HCT116 (cell line): ENCODE measurements around the gene RPS16. TPM values are rescaled to one million over a fixed set of nuclear protein-coding genes. Genes with fewer than 3 reads are reported as not detected.

ENCODE experiments used
- ATAC-seq: fragments of 200-7000 bp; cut with Tn5 transposase; 2 replicates; pipeline ENCODE4 v1.9.1; 2020; ENCODE audit warnings: mild to moderate bottlenecking, moderate library complexity
- BruUV-seq: library from RNA; stranded (reverse); fragments of 400-500 nt; replicated peaks from 2 replicates; lab custom pipeline; 2021; lab: Mats Ljungman, UMichigan
- CTCF ChIA-PET: fragments of 300-600 bp; sonication (Branson Sonifier 250); formaldehyde crosslinking; loops from one replicate; lab custom pipeline; 2021; ENCODE audit warnings: antibody characterized with exemption; lab: Charles Lee
- POLR2A ChIA-PET: fragments of 300-600, 350-600 bp; sonication (Branson Sonifier 250); formaldehyde crosslinking; loops from one replicate; lab custom pipeline; 2021; ENCODE audit warnings: antibody characterized with exemption; lab: Charles Lee
- RAD21 ChIA-PET, 2 experiments: fragments of 300-600 bp; sonication (Branson Sonifier 250); formaldehyde crosslinking; loops; one replicate each; lab custom pipeline; 2023; ENCODE audit warnings: low total read pairs in 2 of 2; ENCODE audit not compliant: uncharacterized antibody in 2 of 2, unreplicated experiment in 2 of 2, low non-redundant PET in 1 of 2; lab: Charles Lee
- DNase-seq: peaks from one replicate; pipeline ENCODE4 v3.0.0-alpha.2; 2010; ENCODE audit warnings: low read depth, low spot score
- H2AFZ ChIP-seq: fragments of 200-600 bp; shearing (Covaris generic), sonication (generic); 2 replicates; pipeline ENCODE4 v1.6.1; 2017; ENCODE audit warnings: low read depth, mixed run types, mixed read lengths, antibody characterized with exemption, low read length; ENCODE audit not compliant: poor library complexity, severe bottlenecking
- H3K27ac ChIP-seq: 2 replicates; pipeline ENCODE4 v1.5.1; 2012; ENCODE audit warnings: low read depth, low read length
- H3K27me3 ChIP-seq: fragments of 200-600 bp; sonication (generic); 2 replicates; pipeline ENCODE4 v1.6.1; 2016; ENCODE audit warnings: mixed run types, low read length, mixed read lengths; ENCODE audit not compliant: insufficient read depth
- H3K36me3 ChIP-seq, 2 experiments: fragments of 200-500 bp in 1 of 2; fragments of 200-600 bp in 1 of 2; sonication (Bioruptor generic) in 1 of 2; sonication (generic) in 1 of 2; 2 replicates each; pipeline versions ENCODE4 v1.5.1 to v1.6.1; 2014 to 2016; ENCODE audit warnings: low read length in 2 of 2, inconsistent platforms in 1 of 2, mixed read lengths in 1 of 2, mixed run types in 1 of 2; ENCODE audit not compliant: insufficient read depth in 2 of 2, control insufficient read depth in 1 of 2
- H3K4me1 ChIP-seq, 2 experiments: fragments of 200-600 bp in 1 of 2; sonication (generic) in 1 of 2; 2 replicates each; pipeline versions ENCODE4 v1.5.1 to v1.6.1; 2012 to 2017; ENCODE audit warnings: low read length in 2 of 2, inconsistent platforms in 1 of 2, mild to moderate bottlenecking in 1 of 2, mixed read lengths in 1 of 2, mixed run types in 1 of 2, moderate library complexity in 1 of 2; ENCODE audit not compliant: insufficient read depth in 2 of 2, control insufficient read depth in 1 of 2
- H3K4me2 ChIP-seq: fragments of 200-600 bp; sonication (generic); 2 replicates; pipeline ENCODE4 v1.6.1; 2017; ENCODE audit warnings: mixed run types, low read length, mixed read lengths
- H3K4me3 ChIP-seq, 2 experiments: fragments of 200-600 bp in 1 of 2; sonication (generic) in 1 of 2; replicated peaks in 1 of 2; 2 replicates each; pipeline ENCODE4 v1.5.1; 2011 to 2016; ENCODE audit warnings: low read length in 2 of 2, control low read depth in 1 of 2, low read depth in 1 of 2, mild to moderate bottlenecking in 1 of 2, mixed read lengths in 1 of 2, mixed run types in 1 of 2
- H3K79me2 ChIP-seq: fragments of 200-600 bp; sonication (generic); 2 replicates; pipeline ENCODE4 v1.6.1; 2017; ENCODE audit warnings: mild to moderate bottlenecking, mixed run types, low read length, moderate library complexity, mixed read lengths; ENCODE audit not compliant: insufficient read depth
- H3K9ac ChIP-seq: fragments of 200-600 bp; sonication (generic); 2 replicates; pipeline ENCODE4 v1.6.1; 2016; ENCODE audit warnings: low read length, mixed read lengths
- H3K9me2 ChIP-seq: fragments of 200-600 bp; sonication (generic), shearing (Covaris generic); 2 replicates; pipeline ENCODE4 v1.6.1; 2017; ENCODE audit warnings: mixed run types, mild to moderate bottlenecking, moderate library complexity; ENCODE audit not compliant: insufficient read depth
- H3K9me3 ChIP-seq, 2 experiments: fragments of 200-500 bp in 1 of 2; fragments of 200-600 bp in 1 of 2; sonication (Bioruptor generic) in 1 of 2; sonication (generic) in 1 of 2; 2 replicates each; pipeline ENCODE4 v1.6.1; 2014 to 2017; ENCODE audit warnings: low read length in 2 of 2, mixed read lengths in 2 of 2, inconsistent platforms in 1 of 2, low read depth in 1 of 2, mild to moderate bottlenecking in 1 of 2, mixed run types in 1 of 2, moderate library complexity in 1 of 2; ENCODE audit not compliant: control insufficient read depth in 1 of 2, insufficient read depth in 1 of 2
- H4K20me1 ChIP-seq: fragments of 200-600 bp; sonication (generic), shearing (Covaris generic); 2 replicates; pipeline ENCODE4 v1.6.1; 2017; ENCODE audit warnings: mixed run types, mild to moderate bottlenecking, moderate library complexity; ENCODE audit not compliant: insufficient read depth
- CEBPB ChIP-seq: IDR thresholded peaks from 2 replicates; pipeline ENCODE4 v1.6.1; 2012; ENCODE audit warnings: low read depth
- EGR1 ChIP-seq: IDR thresholded peaks from 2 replicates; pipeline ENCODE4 v1.6.1; 2012; ENCODE audit warnings: low read depth
- FOSL1 ChIP-seq: IDR thresholded peaks from 2 replicates; pipeline ENCODE4 v1.6.1; 2012; ENCODE audit warnings: low read depth
- POLR2A ChIP-seq: IDR thresholded peaks from 2 replicates; pipeline ENCODE4 v1.7.0; 2011; ENCODE audit warnings: borderline replicate concordance; ENCODE audit not compliant: insufficient read depth, insufficient read length; ENCODE audit errors: extremely low read depth
- SIN3A ChIP-seq: IDR thresholded peaks from 2 replicates; pipeline ENCODE4 v1.6.1; 2012; ENCODE audit warnings: low read depth
- TCF7L2 ChIP-seq: IDR thresholded peaks from 2 replicates; pipeline ENCODE4 v1.7.0; 2011; ENCODE audit warnings: borderline replicate concordance, inconsistent platforms; ENCODE audit not compliant: insufficient read depth, insufficient read length; ENCODE audit errors: extremely low read depth
- ZNF274 ChIP-seq: fragments of 200-500 bp; sonication (Bioruptor generic); IDR thresholded peaks from 2 replicates; pipeline ENCODE4 v1.6.1; 2014; ENCODE audit warnings: mild to moderate bottlenecking, low read depth, low read length, inconsistent platforms
- intact Hi-C: fragments of 100-400 bp; cut with micrococcal nuclease; formaldehyde crosslinking; loops from 2 replicates; pipeline ENCODE4 v1.10.0; 2022
- total RNA-seq: library from RNA; stranded (reverse); gene quantifications from one replicate; pipeline ENCODE4 v1.2.1, GENCODE V29; 2021; ENCODE audit not compliant: unreplicated experiment
- TF ChIP-seq, protein P1 (sequence below), 3 experiments: fragments of 200-600 bp in 1 of 3; sonication (generic) in 1 of 3; IDR thresholded peaks in 2 of 3; conservative IDR thresholded peaks in 1 of 3; 2 replicates each; pipeline ENCODE4 v1.5.1; 2012 to 2017; ENCODE audit warnings: low read depth in 2 of 3, low read length in 2 of 3, antibody characterized with exemption in 1 of 3, borderline replicate concordance in 1 of 3, control low read depth in 1 of 3, mild to moderate bottlenecking in 1 of 3, mixed read lengths in 1 of 3, mixed run types in 1 of 3, moderate library complexity in 1 of 3; ENCODE audit not compliant: insufficient read depth in 1 of 3
- TF ChIP-seq, protein P2 (sequence below): IDR thresholded peaks from 2 replicates; pipeline ENCODE4 v1.6.1; 2011; ENCODE audit warnings: mild to moderate bottlenecking, low read length, moderate library complexity; ENCODE audit not compliant: insufficient replicate concordance; ENCODE audit errors: extremely low read depth

Gene RPS16
- total RNA-seq, 1 experiment from 2014 or later, result 3,365 TPM

GRCh38 chr19:39438270-39438934 is 2.7 kb upstream of the RPS16 start:
- Histone ChIP-seq H3K9me3 (no peaks in the 10 kb centered on the region; a peak in 1 of 4 replicates), H3K9ac (no peak overlapping the region), H3K79me2 (peaks cover 24% of the 10 kb centered on the region), H3K9me2 (no peaks in the 10 kb centered on the region), H3K27me3 (no peaks in the 10 kb centered on the region), H3K4me1 (peaks cover 12 to 45% of the 10 kb centered on the region in 2 experiments), H3K4me2 (no peak overlapping the region), H3K4me3 (no peak overlapping the region), H4K20me1 (peaks cover 13% of the 10 kb centered on the region; the same call in 1 of the 2 replicates), H3K27ac (no peak overlapping the region), H3K36me3 (peaks cover 15 to 22% of the 10 kb centered on the region in 2 experiments; a peak in 3 of 4 replicates), H2AFZ (no peak overlapping the region)
- CTCF ChIA-PET, result interaction anchor here (1.0 kb wide), 1 partner anchor 233 kb away, joined by 4 read pairs; no protein-coding TSS in a partner anchor
- ATAC-seq (no peak), DNase-seq (no peak)
- BruUV-seq, result no TSS peak
- TF ChIP-seq, protein P1, sequence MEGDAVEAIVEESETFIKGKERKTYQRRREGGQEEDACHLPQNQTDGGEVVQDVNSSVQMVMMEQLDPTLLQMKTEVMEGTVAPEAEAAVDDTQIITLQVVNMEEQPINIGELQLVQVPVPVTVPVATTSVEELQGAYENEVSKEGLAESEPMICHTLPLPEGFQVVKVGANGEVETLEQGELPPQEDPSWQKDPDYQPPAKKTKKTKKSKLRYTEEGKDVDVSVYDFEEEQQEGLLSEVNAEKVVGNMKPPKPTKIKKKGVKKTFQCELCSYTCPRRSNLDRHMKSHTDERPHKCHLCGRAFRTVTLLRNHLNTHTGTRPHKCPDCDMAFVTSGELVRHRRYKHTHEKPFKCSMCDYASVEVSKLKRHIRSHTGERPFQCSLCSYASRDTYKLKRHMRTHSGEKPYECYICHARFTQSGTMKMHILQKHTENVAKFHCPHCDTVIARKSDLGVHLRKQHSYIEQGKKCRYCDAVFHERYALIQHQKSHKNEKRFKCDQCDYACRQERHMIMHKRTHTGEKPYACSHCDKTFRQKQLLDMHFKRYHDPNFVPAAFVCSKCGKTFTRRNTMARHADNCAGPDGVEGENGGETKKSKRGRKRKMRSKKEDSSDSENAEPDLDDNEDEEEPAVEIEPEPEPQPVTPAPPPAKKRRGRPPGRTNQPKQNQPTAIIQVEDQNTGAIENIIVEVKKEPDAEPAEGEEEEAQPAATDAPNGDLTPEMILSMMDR (IDR thresholded peaks at IDR 0.05 in 2 of 3, conservative IDR thresholded peaks at IDR 0.05 in 1 of 3; ENCODE audit: borderline replicate concordance in 1 of 3, insufficient read depth in 1 of 3, low read depth in 2 of 3, low read length in 2 of 3), result no peak
- TF ChIP-seq CEBPB, result peak; percentile 58
- intact Hi-C loops, result no loop called here
- RAD21 ChIA-PET, result interaction anchor here in 1 of 2 experiments (0.7 kb wide), 1 partner anchor 25 kb away, joined by 3 read pairs; no protein-coding TSS in a partner anchor
- POLR2A ChIA-PET, result interaction anchor here (1.2 kb wide), 1 partner anchor 10 kb away, joined by 4 read pairs; no protein-coding TSS in a partner anchor

DNA sequence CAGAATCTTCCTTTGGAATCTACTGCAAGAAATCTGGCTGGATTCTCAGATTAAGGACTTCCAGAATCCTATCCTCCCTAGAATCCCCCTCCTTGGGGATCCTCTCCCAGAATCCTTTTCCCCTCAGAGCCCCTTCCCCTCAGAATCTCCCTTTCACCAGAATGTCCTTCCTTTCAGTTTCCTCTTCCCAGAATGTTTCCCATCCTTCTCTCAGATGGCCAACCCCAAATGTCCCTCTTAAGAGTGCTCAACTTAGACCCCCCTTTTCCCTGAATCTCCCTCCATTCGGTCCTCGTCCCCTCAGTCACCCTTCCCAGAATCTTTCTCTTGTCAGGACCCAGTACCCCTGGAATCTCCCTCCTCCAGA is 584 bp upstream of the RPS16 start:
- peak overlapping the region; percentile 84 for H3K27ac ChIP-seq
- peaks cover 36% of the 10 kb centered on the region for H3K79me2 ChIP-seq
- CTCF ChIA-PET, result interaction anchor here (0.7 kb wide), 2 partner anchors 45 to 67 kb away, joined by 3 read pairs; partner anchors contain the start of genes MED29 and PAF1
- peak overlapping the region; percentile 98 to 99 for H3K4me3 ChIP-seq
- H3K4me1 ChIP-seq, result peaks cover 28 to 66% of the 10 kb centered on the region in 2 experiments
- no peaks in the 10 kb centered on the region for H3K27me3 ChIP-seq
- peak overlapping the region; percentile 92 for H3K4me2 ChIP-seq
- H3K9ac ChIP-seq, result peak overlapping the region; percentile 100
- ATAC-seq, result no peak
- H3K9me3 ChIP-seq, result no peaks in the 10 kb centered on the region
- TSS peak; percentile 99 for BruUV-seq
- TF ChIP-seq FOSL1 (0 out of 2 replicates have a peak, but pooled peaks have one; percentile 8), POLR2A (no peak), TCF7L2 (no peak), EGR1 (no peak), ZNF274 (no peak), CEBPB (no peak), SIN3A (no peak)
- TF ChIP-seq, protein P2, sequence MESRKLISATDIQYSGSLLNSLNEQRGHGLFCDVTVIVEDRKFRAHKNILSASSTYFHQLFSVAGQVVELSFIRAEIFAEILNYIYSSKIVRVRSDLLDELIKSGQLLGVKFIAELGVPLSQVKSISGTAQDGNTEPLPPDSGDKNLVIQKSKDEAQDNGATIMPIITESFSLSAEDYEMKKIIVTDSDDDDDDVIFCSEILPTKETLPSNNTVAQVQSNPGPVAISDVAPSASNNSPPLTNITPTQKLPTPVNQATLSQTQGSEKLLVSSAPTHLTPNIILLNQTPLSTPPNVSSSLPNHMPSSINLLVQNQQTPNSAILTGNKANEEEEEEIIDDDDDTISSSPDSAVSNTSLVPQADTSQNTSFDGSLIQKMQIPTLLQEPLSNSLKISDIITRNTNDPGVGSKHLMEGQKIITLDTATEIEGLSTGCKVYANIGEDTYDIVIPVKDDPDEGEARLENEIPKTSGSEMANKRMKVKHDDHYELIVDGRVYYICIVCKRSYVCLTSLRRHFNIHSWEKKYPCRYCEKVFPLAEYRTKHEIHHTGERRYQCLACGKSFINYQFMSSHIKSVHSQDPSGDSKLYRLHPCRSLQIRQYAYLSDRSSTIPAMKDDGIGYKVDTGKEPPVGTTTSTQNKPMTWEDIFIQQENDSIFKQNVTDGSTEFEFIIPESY, result no peak
- RAD21 ChIA-PET, result no interaction called here
- no peaks in the 10 kb centered on the region for H3K9me2 ChIP-seq
- peaks cover 13% of the 10 kb centered on the region; the same call in 1 of the 2 replicates for H4K20me1 ChIP-seq
- POLR2A ChIA-PET, result interaction anchor here (0.6 to 2.6 kb wide), 33 partner anchors 8 to 535 kb away, joined by 3 to 35 read pairs (median 5); partner anchors contain the start of genes EID2, EID2B, MED29 and PAF1
- DNase-seq, result no peak
- intact Hi-C loops, result no loop called here
- H2AFZ ChIP-seq, result no peak overlapping the region
- peaks cover 26 to 34% of the 10 kb centered on the region in 2 experiments; a peak in 3 of 4 replicates for H3K36me3 ChIP-seq
